Mesendoderm (in vitro differentiated cells): ENCODE measurements around the gene PDE10A.

Experiments
- DNase-seq: peaks from one replicate; pipeline ENCODE4 v3.0.0; 2013
- H2AK5ac ChIP-seq: 2 replicates; pipeline ENCODE4 v1.6.1; 2013; ENCODE audit warnings: low read length, inconsistent platforms
- H2BK120ac ChIP-seq: 2 replicates; pipeline ENCODE4 v1.6.1; 2013; ENCODE audit warnings: low read depth, mild to moderate bottlenecking, low read length, moderate library complexity, mixed read lengths
- H2BK15ac ChIP-seq: replicated peaks from 2 replicates; pipeline ENCODE4 v1.6.1; 2013; ENCODE audit warnings: low read depth, mild to moderate bottlenecking, moderate library complexity
- H2BK5ac ChIP-seq: 2 replicates; pipeline ENCODE4 v1.6.1; 2013; ENCODE audit warnings: low read length, inconsistent platforms
- H3K18ac ChIP-seq: 2 replicates; pipeline ENCODE4 v1.6.1; 2013; ENCODE audit warnings: mild to moderate bottlenecking, low read length, mixed read lengths
- H3K23ac ChIP-seq: one replicate; pipeline ENCODE4 v1.6.1; 2013; ENCODE audit warnings: low read length
- H3K27ac ChIP-seq: 2 replicates; pipeline ENCODE4 v1.5.1; 2013; ENCODE audit warnings: low read depth, mild to moderate bottlenecking, inconsistent platforms, low read length, moderate library complexity
- H3K27me3 ChIP-seq: 2 replicates; pipeline ENCODE4 v1.6.1; 2013; ENCODE audit warnings: low read length, control low read depth, mild to moderate bottlenecking, inconsistent platforms; ENCODE audit not compliant: insufficient read depth, poor library complexity
- H3K36me3 ChIP-seq: 2 replicates; pipeline ENCODE4 v1.6.1; 2013; ENCODE audit warnings: low read length, inconsistent platforms; ENCODE audit not compliant: control insufficient read depth, insufficient read depth
- H3K4ac ChIP-seq: one replicate; pipeline ENCODE4 v1.6.1; 2013; ENCODE audit warnings: low read depth, mild to moderate bottlenecking, low read length, moderate library complexity
- H3K4me1 ChIP-seq: 2 replicates; pipeline ENCODE4 v1.6.1; 2013; ENCODE audit warnings: low read depth, low read length, inconsistent platforms; ENCODE audit not compliant: control insufficient read depth
- H3K4me2 ChIP-seq: 2 replicates; pipeline ENCODE4 v1.6.1; 2013; ENCODE audit warnings: low read length
- H3K4me3 ChIP-seq: 2 replicates; pipeline ENCODE4 v1.5.1; 2013; ENCODE audit warnings: mild to moderate bottlenecking, low read length
- H3K56ac ChIP-seq: one replicate; pipeline ENCODE4 v1.6.1; 2013; ENCODE audit warnings: low read length
- H3K79me1 ChIP-seq: 2 replicates; pipeline ENCODE4 v1.6.1; 2013; ENCODE audit warnings: low read length, inconsistent platforms
- H3K79me2 ChIP-seq: 2 replicates; pipeline ENCODE4 v1.6.1; 2013; ENCODE audit warnings: mild to moderate bottlenecking, low read length; ENCODE audit not compliant: control insufficient read depth, insufficient read depth
- H3K9ac ChIP-seq: 2 replicates; pipeline ENCODE4 v1.6.1; 2013; ENCODE audit warnings: low read length, inconsistent platforms
- H4K5ac ChIP-seq: one replicate; pipeline ENCODE4 v1.6.1; 2013; ENCODE audit warnings: low read length
- H4K8ac ChIP-seq: one replicate; pipeline ENCODE4 v1.6.1; 2013; ENCODE audit warnings: low read depth, mild to moderate bottlenecking, control low read depth, low read length, moderate library complexity
- WGBS: extraction: QIAGEN DNeasy Blood & Tissue Kit; methylation state at CpG from one replicate; pipeline ENCODE4 v1.1.7; 2013; ENCODE audit warnings: low lambda C conversion rate, missing lambda C conversion rate; ENCODE audit not compliant: insufficient coverage; ENCODE audit errors: extremely low coverage; 5-methylcytosine and 5-hydroxymethylcytosine counted together

Gene PDE10A

GRCh38 chr6:165685302-165685701 is 22.3 kb upstream of the PDE10A start:
- Histone ChIP-seq H3K9ac (no peak overlapping the region), H3K4me2 (no peak overlapping the region), H4K5ac (no peak overlapping the region), H3K79me1 (no peaks in the 10 kb centered on the region), H3K4me1 (no peaks in the 10 kb centered on the region), H2BK5ac (no peak overlapping the region), H2AK5ac (no peak overlapping the region), H3K4ac (no peak overlapping the region), H3K18ac (no peak overlapping the region), H4K8ac (no peak overlapping the region), H3K27me3 (no peaks in the 10 kb centered on the region), H3K4me3 (no peak overlapping the region), H3K56ac (no peak overlapping the region), H3K79me2 (no peaks in the 10 kb centered on the region), H3K27ac (no peak overlapping the region), H3K36me3 (no peaks in the 10 kb centered on the region), H3K23ac (no peak overlapping the region), H2BK15ac (no peak overlapping the region), H2BK120ac (no peak overlapping the region)
- no CpG with 5 or more reads among the region's 1 CpG for WGBS
- DNase-seq = no peak

DNA sequence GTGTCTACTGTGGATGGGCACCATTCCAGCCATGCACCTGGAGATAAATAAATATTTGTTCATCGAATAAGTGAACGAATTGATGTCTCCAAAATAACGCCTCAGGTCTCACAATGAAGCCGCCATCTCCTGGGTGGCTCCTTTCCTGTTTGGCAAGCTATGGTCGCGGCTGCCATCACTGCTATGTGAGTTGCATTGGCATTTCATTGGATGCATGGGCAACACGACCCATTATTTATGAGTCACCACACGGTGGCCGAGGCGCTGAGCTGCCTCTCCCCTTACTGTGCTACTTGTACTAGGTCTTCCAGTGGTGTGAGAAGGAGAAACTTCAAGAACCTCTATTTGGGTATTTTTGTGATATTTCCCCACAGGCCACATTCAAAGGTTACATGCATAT is 21.3 kb upstream of the PDE10A start:
- Histone ChIP-seq H4K8ac (no peak overlapping the region), H3K4me2 (no peak overlapping the region), H3K79me2 (no peaks in the 10 kb centered on the region), H3K79me1 (no peaks in the 10 kb centered on the region), H3K27ac (no peak overlapping the region), H3K27me3 (no peaks in the 10 kb centered on the region), H3K23ac (no peak overlapping the region), H3K4me1 (no peaks in the 10 kb centered on the region), H3K56ac (no peak overlapping the region), H3K4ac (no peak overlapping the region), H3K4me3 (no peak overlapping the region), H2AK5ac (no peak overlapping the region), H2BK5ac (no peak overlapping the region), H2BK15ac (no peak overlapping the region), H2BK120ac (no peak overlapping the region), H4K5ac (no peak overlapping the region), H3K9ac (no peak overlapping the region), H3K18ac (no peak overlapping the region), H3K36me3 (no peaks in the 10 kb centered on the region)
- no peak for DNase-seq
- WGBS = no CpG with 5 or more reads among the region's 10 CpGs

DNA sequence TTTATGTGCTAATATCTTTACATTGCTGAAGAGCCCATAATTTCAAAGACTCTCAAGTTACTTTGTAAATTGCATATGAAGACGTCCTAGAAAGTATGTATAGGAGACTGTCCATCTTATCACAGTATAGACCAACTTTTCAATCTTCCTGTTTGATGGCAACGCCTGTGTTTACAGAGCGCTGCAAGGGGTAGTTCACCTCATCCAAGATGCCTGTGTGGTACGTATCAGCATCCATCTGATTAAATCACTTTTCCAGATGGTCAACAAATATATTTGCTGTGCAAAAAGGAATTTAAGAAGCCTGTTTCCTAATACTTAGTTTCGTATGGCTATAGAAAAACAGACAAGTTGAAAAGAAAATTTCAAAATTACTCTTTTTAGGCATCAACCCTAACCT is 17.9 kb upstream of the PDE10A start:
- no CpG with 5 or more reads among the region's 5 CpGs for WGBS

GRCh38 chr6:165679326-165679725 is 16.3 kb upstream of the PDE10A start:
- no peak overlapping the region for H2BK5ac ChIP-seq
- H3K79me2 ChIP-seq = no peaks in the 10 kb centered on the region
- no peak overlapping the region for H3K27ac ChIP-seq
- H2BK15ac ChIP-seq = no peak overlapping the region
- no peaks in the 10 kb centered on the region for H3K27me3 ChIP-seq
- H3K23ac ChIP-seq = no peak overlapping the region
- peak; percentile 62 for DNase-seq
- no peak overlapping the region for H3K4me2 ChIP-seq
- no peak overlapping the region for H4K8ac ChIP-seq
- no peak overlapping the region for H4K5ac ChIP-seq
- H3K18ac ChIP-seq = no peak overlapping the region
- no peak overlapping the region for H3K4ac ChIP-seq
- H3K56ac ChIP-seq = no peak overlapping the region
- no CpG with 5 or more reads among the region's 10 CpGs for WGBS
- no peak overlapping the region for H2BK120ac ChIP-seq
- H3K4me1 ChIP-seq = peaks cover 3% of the 10 kb centered on the region
- H3K4me3 ChIP-seq = no peak overlapping the region
- H2AK5ac ChIP-seq = no peak overlapping the region
- no peak overlapping the region for H3K9ac ChIP-seq
- no peaks in the 10 kb centered on the region for H3K36me3 ChIP-seq
- no peaks in the 10 kb centered on the region for H3K79me1 ChIP-seq

More for the DNA sequence above, 17.9 kb upstream of the PDE10A start:
- Histone ChIP-seq H4K5ac (no peak overlapping the region), H3K18ac (no peak overlapping the region), H3K23ac (no peak overlapping the region), H3K79me1 (no peaks in the 10 kb centered on the region), H2BK15ac (no peak overlapping the region), H2BK5ac (no peak overlapping the region), H3K36me3 (no peaks in the 10 kb centered on the region), H3K9ac (no peak overlapping the region), H3K4me2 (no peak overlapping the region), H2AK5ac (no peak overlapping the region), H3K56ac (no peak overlapping the region), H3K27me3 (no peaks in the 10 kb centered on the region), H3K79me2 (no peaks in the 10 kb centered on the region), H3K4me3 (no peak overlapping the region), H3K27ac (no peak overlapping the region), H3K4ac (no peak overlapping the region), H3K4me1 (no peaks in the 10 kb centered on the region), H4K8ac (no peak overlapping the region), H2BK120ac (no peak overlapping the region)
- no peak for DNase-seq

DNA sequence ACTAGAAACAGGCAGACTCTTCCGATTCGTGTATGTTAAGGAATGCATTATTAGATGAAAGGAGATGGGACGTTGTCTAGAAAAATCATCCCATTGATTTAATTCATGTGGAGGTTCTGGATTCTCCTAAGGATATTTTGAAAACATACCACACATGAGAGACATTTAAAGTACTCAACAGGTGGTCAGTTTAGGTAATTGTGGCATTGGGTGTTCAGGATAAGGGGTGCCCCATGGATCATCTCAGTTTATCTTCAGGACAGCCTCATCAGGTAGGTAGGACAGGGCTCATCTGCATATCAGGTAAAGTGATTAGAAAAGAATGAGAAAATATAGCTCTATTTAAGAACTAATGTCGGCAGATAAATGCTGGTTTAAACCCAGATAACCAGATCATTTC is 15.9 kb upstream of the PDE10A start:
- Histone ChIP-seq H3K4me2 (no peak overlapping the region), H3K9ac (no peak overlapping the region), H3K4me1 (peaks cover 4% of the 10 kb centered on the region), H3K4me3 (no peak overlapping the region), H3K56ac (no peak overlapping the region), H3K23ac (no peak overlapping the region), H3K27ac (no peak overlapping the region), H3K18ac (no peak overlapping the region), H3K36me3 (no peaks in the 10 kb centered on the region), H2AK5ac (no peak overlapping the region), H2BK15ac (no peak overlapping the region), H3K4ac (no peak overlapping the region), H3K79me1 (no peaks in the 10 kb centered on the region), H3K79me2 (no peaks in the 10 kb centered on the region), H4K5ac (no peak overlapping the region), H4K8ac (no peak overlapping the region), H3K27me3 (no peaks in the 10 kb centered on the region), H2BK120ac (no peak overlapping the region), H2BK5ac (no peak overlapping the region)
- no peak for DNase-seq
- no CpG with 5 or more reads among the region's 4 CpGs for WGBS

- no CpG with 5 or more reads among the region's 10 CpGs for WGBS
Observed at GRCh38 chr6:165678429-165678828, 15.4 kb upstream of the PDE10A start.

More at GRCh38 chr6:165678429-165678828, 15.4 kb upstream of the PDE10A start:
- no peak overlapping the region for H2BK120ac ChIP-seq
- no peak overlapping the region for H3K56ac ChIP-seq
- H3K79me2 ChIP-seq = no peaks in the 10 kb centered on the region
- H3K4me2 ChIP-seq = no peak overlapping the region
- no peak overlapping the region for H2BK5ac ChIP-seq
- H3K4ac ChIP-seq = no peak overlapping the region
- no peak overlapping the region for H3K27ac ChIP-seq
- no peaks in the 10 kb centered on the region for H3K27me3 ChIP-seq
- DNase-seq = no peak
- H3K79me1 ChIP-seq = no peaks in the 10 kb centered on the region
- no peak overlapping the region for H4K5ac ChIP-seq
- no peaks in the 10 kb centered on the region for H3K36me3 ChIP-seq
- H3K23ac ChIP-seq = no peak overlapping the region
- no peak overlapping the region for H2AK5ac ChIP-seq
- peaks cover 4% of the 10 kb centered on the region for H3K4me1 ChIP-seq
- no peak overlapping the region for H3K9ac ChIP-seq
- H3K4me3 ChIP-seq = no peak overlapping the region
- H2BK15ac ChIP-seq = no peak overlapping the region
- H4K8ac ChIP-seq = no peak overlapping the region
- no peak overlapping the region for H3K18ac ChIP-seq
